ENCODE measurements around the gene TPSAB1.
"Not testable (repeated sequence)": the region's sequence is repeated elsewhere in the genome, so short reads cannot be mapped to it uniquely, and the experiment has no call there.

TPSAB1 gene

GRCh38 chr16:1240436-1240835 lies at the start of gene TPSAB1:
Gene TPSAB1 (plus strand): TSS chr16:1240705. CDS start chr16:1240939, 234 bp downstream.
- DNase-seq: not testable (repeated sequence)

GRCh38 chr16:1190789-1191188 lies 49.7 kb upstream of the TPSAB1 start:
- not testable (repeated sequence) for DNase-seq

GRCh38 chr16:1192384-1193073 lies 48.0 kb upstream of the TPSAB1 start:
- DNase-seq: no peak

- no peak for DNase-seq
These were observed 47.2 kb upstream of the TPSAB1 start for GRCh38 chr16:1193143-1193824.

GRCh38 chr16:1193825-1194581 lies 46.5 kb upstream of the TPSAB1 start:
- no peak for DNase-seq

GRCh38 chr16:1194665-1195392 lies 45.7 kb upstream of the TPSAB1 start:
- DNase-seq: no peak

GRCh38 chr16:1195393-1195666 lies 45.2 kb upstream of the TPSAB1 start:
- no peak for DNase-seq

GRCh38 chr16:1196494-1196893 lies 44.0 kb upstream of the TPSAB1 start:
- no peak for DNase-seq

GRCh38 chr16:1197237-1197866 lies 43.2 kb upstream of the TPSAB1 start:
- no peak for DNase-seq

- no peak for DNase-seq
These were observed 42.3 kb upstream of the TPSAB1 start for GRCh38 chr16:1198194-1198593.

GRCh38 chr16:1198671-1199346 lies 41.7 kb upstream of the TPSAB1 start:
- DNase-seq: not testable (repeated sequence)

- DNase-seq: no peak
These were observed 41.0 kb upstream of the TPSAB1 start for GRCh38 chr16:1199347-1200013.

- no peak for DNase-seq
These were observed 40.4 kb upstream of the TPSAB1 start for GRCh38 chr16:1200014-1200627.

GRCh38 chr16:1201444-1201843 lies 39.1 kb upstream of the TPSAB1 start:
- no peak for DNase-seq

- DNase-seq: no peak
These were observed 38.2 kb upstream of the TPSAB1 start for GRCh38 chr16:1202274-1202673.

- DNase-seq: no peak
These were observed 35.6 kb upstream of the TPSAB1 start for GRCh38 chr16:1204933-1205332.

- no peak for DNase-seq
These were observed 34.2 kb upstream of the TPSAB1 start for GRCh38 chr16:1206326-1206725.

- no peak for DNase-seq
These were observed 33.7 kb upstream of the TPSAB1 start for GRCh38 chr16:1206786-1207185.

GRCh38 chr16:1208239-1208830 lies 32.2 kb upstream of the TPSAB1 start:
- peak; percentile 65 for DNase-seq

- DNase-seq: no peak
These were observed 31.4 kb upstream of the TPSAB1 start for GRCh38 chr16:1209081-1209480.

- no peak for DNase-seq
These were observed 30.0 kb upstream of the TPSAB1 start for GRCh38 chr16:1210461-1210860.
